Caki2 (cell line): Measurements from ENCODE around the gene GPR155. TPM values are rescaled to one million over a fixed set of nuclear protein-coding genes. Genes with fewer than 3 reads are reported as not detected.
"Not testable (repeated sequence)": the region's sequence is repeated elsewhere in the genome, so short reads cannot be mapped to it uniquely, and the experiment has no call there.

Source experiments
- DNase-seq: peaks from one replicate; pipeline ENCODE4 v3.0.0-alpha.2; 2015; ENCODE audit warnings: low read depth
- in situ Hi-C: cut with HindIII; loops from 2 replicates; pipeline ENCODE4 v1.10.0; 2016; ENCODE audit warnings: low sequenced_read_pairs, low pct_unique_long_range_greater_than_20kb, mixed read lengths
- total RNA-seq: library from RNA; depleted of rRNA; stranded (reverse); fragments of >200 nt; shearing (Covaris generic); gene quantifications from 2 replicates; pipeline ENCODE4 v1.2.3, GENCODE V29; 2014; ENCODE audit warnings: low replicate concordance; rRNA removed

Gene GPR155
- total RNA-seq, 1 experiment from 2014 or later: 0.64 TPM

- peak; percentile 79 for DNase-seq
- in situ Hi-C loops: no loop called here
These were observed 91.4 kb downstream of the GPR155 start, which contains the start of gene SCRN3 for GRCh38 chr2:174395284-174395968. Gene SCRN3, plus strand, starts transcription at chr2:174395730. Its CDS starts 2,554 bp downstream, at chr2:174398284.

GRCh38 chr2:174392706-174393105 lies 94.1 kb downstream of the GPR155 start:
- no peak for DNase-seq
- in situ Hi-C loops: no loop called here

- in situ Hi-C loops, DNase-seq: not testable (repeated sequence)
These were observed 96.5 kb downstream of the GPR155 start for GRCh38 chr2:174390303-174390702.

GRCh38 chr2:174389542-174389941 lies 97.3 kb downstream of the GPR155 start:
- in situ Hi-C loops: no loop called here
- no peak for DNase-seq

- DNase-seq, in situ Hi-C loops: not testable (repeated sequence)
These were observed 98.1 kb downstream of the GPR155 start for GRCh38 chr2:174388706-174389105.

GRCh38 chr2:174385201-174385600 lies 101.6 kb downstream of the GPR155 start:
- no peak for DNase-seq
- in situ Hi-C loops: no loop called here

- DNase-seq: no peak
- in situ Hi-C loops: no loop called here
These were observed 103.0 kb downstream of the GPR155 start for GRCh38 chr2:174383796-174384195.

Other genes starting within 250 kb of the GPR155 start
- 175 and 195 TPM in 2 replicates for gene OLA1, start 238.5 kb downstream of the GPR155 start, total RNA-seq
- not detected in 2 replicates for gene SP9, start 152.1 kb downstream of the GPR155 start, total RNA-seq
- gene SCRN3, start 91.3 kb downstream of the GPR155 start, total RNA-seq: 7.4 and 43.9 TPM in 2 replicates
- gene WIPF1, start 110.8 kb upstream of the GPR155 start, total RNA-seq: 0.61 and 3.5 TPM in 2 replicates